Left lung (tissue), 10 donors: ENCODE measurements around the gene TAPT1. TPM values are rescaled to one million over a fixed set of nuclear protein-coding genes. Genes with fewer than 3 reads are reported as not detected.

Source experiments
- ATAC-seq: fragments of 200-7000 bp; cut with Tn5 transposase; one replicate; pipeline ENCODE4 v1.9.1; 2020; ENCODE audit warnings: moderate library complexity
- DNase-seq, 4 donors: peaks; one replicate each; pipeline ENCODE4 v3.0.0-alpha.2; 2013 to 2020
- H3K27ac ChIP-seq, 2 donors: fragments of 200-600 bp; sonication (generic) in 1 of 2; one replicate each; pipeline versions ENCODE4 v1.5.0 to v1.8.0; 2020 to 2021
- H3K27me3 ChIP-seq, 2 donors: fragments of 200-600 bp; sonication (generic) in 1 of 2; one replicate each; pipeline versions ENCODE4 v1.5.0 to v1.8.0; 2020 to 2021
- H3K36me3 ChIP-seq, 2 donors: fragments of 200-600 bp; sonication (generic) in 1 of 2; one replicate each; pipeline versions ENCODE4 v1.5.0 to v1.8.0; 2020 to 2021
- H3K4me1 ChIP-seq, 2 donors: fragments of 200-600 bp; one replicate each; pipeline ENCODE4 v1.8.0; 2021
- H3K4me3 ChIP-seq, 2 donors: fragments of 200-600 bp; sonication (generic) in 1 of 2; one replicate each; pipeline versions ENCODE4 v1.5.0 to v1.8.0; 2020 to 2021; ENCODE audit warnings: mild to moderate bottlenecking in 1 of 2
- H3K9me3 ChIP-seq, 2 donors: fragments of 200-600 bp; sonication (generic) in 1 of 2; one replicate each; pipeline versions ENCODE4 v1.5.0 to v1.8.0; 2020 to 2021
- CTCF ChIP-seq, 2 donors: fragments of 200-600 bp; sonication (generic) in 1 of 2; IDR thresholded peaks; one replicate each; pipeline versions ENCODE4 v1.5.0 to v1.8.0; 2021; ENCODE audit warnings: antibody characterized with exemption in 2 of 2
- intact Hi-C, 2 donors: fragments of 100-400 bp; cut with DNase I; formaldehyde crosslinking; loops; one replicate each; pipeline versions ENCODE4 v1.11.2 to v1.14.2; 2022
- polyA plus RNA-seq, 6 donors: library from polyadenylated mRNA; unstranded; fragments of 120-200 nt; gene quantifications; one replicate each; pipeline ENCODE4 v1.2.1, GENCODE V29; 2013; ENCODE audit not compliant: insufficient read length in 6 of 6
- total RNA-seq, 2 donors: library from RNA; stranded (reverse); fragmentation: NEBNext Ultra II Directional; extraction: Animal tissue kit (Norgen Biotek cat#: 25700); gene quantifications; one replicate each; pipeline ENCODE4 v1.2.1, GENCODE V29; 2021
- donor health status: DM: no; HTN: yes; CAD: no.
- donor health status: DM: no; HTN: no; CAD: no.

TAPT1 gene
- total and polyA plus RNA-seq, 8 donors = 42.9 to 65.8 (median 52.2) TPM

- TF ChIP-seq CTCF (IDR thresholded peaks at IDR 0.05) = no peak
- no peak overlapping the region for H3K4me3 ChIP-seq
- H3K4me1 ChIP-seq = no peaks in the 10 kb centered on the region
- peaks cover 0 to 35% of the 10 kb centered on the region in 2 donors for H3K36me3 ChIP-seq
- no peak overlapping the region for H3K27ac ChIP-seq
- no peak for DNase-seq
- intact Hi-C loops = no loop called here
- no peak for ATAC-seq
- no peaks in the 10 kb centered on the region for H3K27me3 ChIP-seq
- H3K9me3 ChIP-seq = no peaks in the 10 kb centered on the region
These were observed 42.7 kb downstream of the TAPT1 start for GRCh38 chr4:16183604-16184003.

GRCh38 chr4:16176621-16177020 lies 49.6 kb downstream of the TAPT1 start:
- H3K4me1 ChIP-seq = no peaks in the 10 kb centered on the region
- H3K27me3 ChIP-seq = no peaks in the 10 kb centered on the region
- DNase-seq = no peak
- intact Hi-C loops = no loop called here
- H3K36me3 ChIP-seq = peaks cover 0 to 67% of the 10 kb centered on the region in 2 donors
- H3K4me3 ChIP-seq = no peak overlapping the region
- no peaks in the 10 kb centered on the region for H3K9me3 ChIP-seq
- TF ChIP-seq CTCF (IDR thresholded peaks at IDR 0.05) = no peak
- ATAC-seq = no peak
- H3K27ac ChIP-seq = no peak overlapping the region

- Histone ChIP-seq H3K27me3 (no peaks in the 10 kb centered on the region), H3K36me3 (peaks cover 0 to 82% of the 10 kb centered on the region in 2 donors), H3K4me3 (no peak overlapping the region), H3K4me1 (no peaks in the 10 kb centered on the region), H3K27ac (no peak overlapping the region), H3K9me3 (no peaks in the 10 kb centered on the region)
- DNase-seq = no peak
- ATAC-seq = no peak
- TF ChIP-seq CTCF (IDR thresholded peaks at IDR 0.05) = no peak
- intact Hi-C loops = no loop called here
These were observed 54.4 kb downstream of the TAPT1 start for GRCh38 chr4:16171831-16172230.

GRCh38 chr4:16169490-16169889 lies 56.8 kb downstream of the TAPT1 start:
- Histone ChIP-seq H3K4me3 (no peak overlapping the region), H3K9me3 (no peaks in the 10 kb centered on the region), H3K27me3 (no peaks in the 10 kb centered on the region), H3K36me3 (peaks cover 0 to 95% of the 10 kb centered on the region in 2 donors), H3K4me1 (no peaks in the 10 kb centered on the region), H3K27ac (no peak overlapping the region)
- ATAC-seq (no peak), DNase-seq (no peak)
- no peak for TF ChIP-seq CTCF (IDR thresholded peaks at IDR 0.05)
- intact Hi-C loops = no loop called here

GRCh38 chr4:16168710-16169388 lies 57.4 kb downstream of the TAPT1 start:
- intact Hi-C loops = no loop called here
- Histone ChIP-seq H3K9me3 (no peaks in the 10 kb centered on the region), H3K4me1 (no peaks in the 10 kb centered on the region), H3K27ac (no peak overlapping the region), H3K36me3 (peaks cover 0 to 96% of the 10 kb centered on the region in 2 donors), H3K27me3 (no peaks in the 10 kb centered on the region), H3K4me3 (no peak overlapping the region)
- TF ChIP-seq CTCF (IDR thresholded peaks at IDR 0.05) = no peak
- ATAC-seq (no peak), DNase-seq (no peak)
